Gastroesophageal sphincter (tissue), 3 donors: ENCODE measurements around the gene POLE4.

ENCODE experiments used
- EP300 ChIP-seq: sonication (generic); formaldehyde crosslinking; IDR thresholded peaks from one replicate; pipeline ENCODE4 v1.6.1; 2017; ENCODE audit warnings: antibody characterized with exemption, mild to moderate bottlenecking
- POLR2A ChIP-seq, 2 donors: fragments of 450-650 bp; IDR thresholded peaks; one replicate each; pipeline ENCODE4 v1.6.1; 2017; ENCODE audit warnings: antibody characterized with exemption in 2 of 2, mild to moderate bottlenecking in 2 of 2, moderate library complexity in 1 of 2
- POLR2AphosphoS5 ChIP-seq: sonication (generic); formaldehyde crosslinking; IDR thresholded peaks from one replicate; pipeline ENCODE4 v1.6.1; 2017; ENCODE audit warnings: antibody characterized with exemption
- TF ChIP-seq, protein P1 (sequence below), 4 experiments: fragments of 200-600 bp in 2 of 4; fragments of 450-650 bp in 2 of 4; sonication (generic) in 1 of 4; IDR thresholded peaks; one replicate each; pipeline ENCODE4 v1.5.1; 2017 to 2019; ENCODE audit warnings: antibody characterized with exemption in 4 of 4, mild to moderate bottlenecking in 2 of 4, moderate library complexity in 2 of 4

DNA sequence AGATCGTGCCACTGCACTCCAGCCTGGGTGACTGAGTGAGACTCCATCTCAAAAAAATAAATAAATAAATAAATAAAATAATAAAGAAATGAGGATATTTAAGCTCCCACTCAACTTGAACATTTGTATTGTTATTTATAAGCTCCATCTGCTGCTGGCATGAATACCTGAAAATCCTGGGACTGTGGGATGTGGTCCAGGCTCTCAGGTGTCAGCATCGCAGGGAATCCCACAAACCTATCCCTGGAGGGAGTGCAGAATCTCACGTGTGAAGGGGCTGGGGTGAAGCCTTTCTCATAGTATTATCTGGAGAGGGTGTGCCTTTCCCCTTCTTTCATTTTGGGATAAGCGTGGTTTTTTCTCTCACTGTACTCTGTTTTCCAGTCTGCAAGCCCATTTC, 47.4 kb upstream of the POLE4 start:
- TF ChIP-seq, protein P1, sequence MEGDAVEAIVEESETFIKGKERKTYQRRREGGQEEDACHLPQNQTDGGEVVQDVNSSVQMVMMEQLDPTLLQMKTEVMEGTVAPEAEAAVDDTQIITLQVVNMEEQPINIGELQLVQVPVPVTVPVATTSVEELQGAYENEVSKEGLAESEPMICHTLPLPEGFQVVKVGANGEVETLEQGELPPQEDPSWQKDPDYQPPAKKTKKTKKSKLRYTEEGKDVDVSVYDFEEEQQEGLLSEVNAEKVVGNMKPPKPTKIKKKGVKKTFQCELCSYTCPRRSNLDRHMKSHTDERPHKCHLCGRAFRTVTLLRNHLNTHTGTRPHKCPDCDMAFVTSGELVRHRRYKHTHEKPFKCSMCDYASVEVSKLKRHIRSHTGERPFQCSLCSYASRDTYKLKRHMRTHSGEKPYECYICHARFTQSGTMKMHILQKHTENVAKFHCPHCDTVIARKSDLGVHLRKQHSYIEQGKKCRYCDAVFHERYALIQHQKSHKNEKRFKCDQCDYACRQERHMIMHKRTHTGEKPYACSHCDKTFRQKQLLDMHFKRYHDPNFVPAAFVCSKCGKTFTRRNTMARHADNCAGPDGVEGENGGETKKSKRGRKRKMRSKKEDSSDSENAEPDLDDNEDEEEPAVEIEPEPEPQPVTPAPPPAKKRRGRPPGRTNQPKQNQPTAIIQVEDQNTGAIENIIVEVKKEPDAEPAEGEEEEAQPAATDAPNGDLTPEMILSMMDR (IDR thresholded peaks at IDR 0.05) = no peak
- TF ChIP-seq POLR2A (IDR thresholded peaks at IDR 0.05) = no peak
- TF ChIP-seq POLR2AphosphoS5 = no peak
- TF ChIP-seq EP300 = no peak
